IMR-90 (cell line): ENCODE data around the gene BGLAP. TPM values are rescaled to one million over a fixed set of nuclear protein-coding genes. Genes with fewer than 3 reads are reported as not detected.

ENCODE experiments used
- ATAC-seq: fragments of 200-7000 bp; cut with Tn5 transposase; 2 replicates; pipeline ENCODE4 v1.9.1; 2020; ENCODE audit warnings: low read depth, mild to moderate bottlenecking, moderate library complexity
- BruUV-seq: library from RNA; stranded (reverse); fragments of 400-500 nt; replicated peaks from 2 replicates; lab custom pipeline; 2021; lab: Mats Ljungman, UMichigan
- CTCF ChIA-PET: fragments of 300-600 bp; formaldehyde crosslinking; extraction: SDS; loops from one replicate; lab custom pipeline; 2021; ENCODE audit warnings: antibody characterized with exemption; lab: Yijun Ruan, JAX
- POLR2A ChIA-PET: fragments of 300-600 bp; sonication (Branson Sonifier 250); formaldehyde crosslinking; loops from one replicate; lab custom pipeline; 2022; ENCODE audit warnings: antibody characterized with exemption; ENCODE audit not compliant: unreplicated experiment; lab: Charles Lee
- DNase-seq: peaks from one replicate; pipeline ENCODE4 v3.0.0; 2013
- H2AFZ ChIP-seq: replicated peaks from 2 replicates; pipeline ENCODE3; 2013; ENCODE audit warnings: low read length, mild to moderate bottlenecking; ENCODE audit not compliant: poor library complexity
- H2AK5ac ChIP-seq: 2 replicates; pipeline ENCODE4 v1.6.1; 2013; ENCODE audit warnings: low read depth, low read length, inconsistent platforms
- H2AK9ac ChIP-seq: replicated peaks from 2 replicates; pipeline ENCODE3; 2013; ENCODE audit warnings: mild to moderate bottlenecking, low read depth, low read length, moderate library complexity; ENCODE audit not compliant: poor library complexity
- H2BK120ac ChIP-seq: 2 replicates; pipeline ENCODE4 v1.6.1; 2013; ENCODE audit warnings: low read depth, low read length, inconsistent platforms
- H2BK15ac ChIP-seq: 3 replicates; pipeline ENCODE4 v1.6.1; 2013; ENCODE audit warnings: low read depth, low read length, inconsistent platforms
- H2BK20ac ChIP-seq: 2 replicates; pipeline ENCODE4 v1.6.1; 2013; ENCODE audit warnings: low read depth, mild to moderate bottlenecking, inconsistent platforms, low read length, moderate library complexity
- H2BK5ac ChIP-seq: 2 replicates; pipeline ENCODE4 v1.6.1; 2013; ENCODE audit warnings: mild to moderate bottlenecking, low read depth, low read length, inconsistent platforms; ENCODE audit not compliant: poor library complexity, severe bottlenecking
- H3K14ac ChIP-seq: replicated peaks from 2 replicates; pipeline ENCODE4 v1.6.1; 2013; ENCODE audit warnings: low read depth, low read length, inconsistent platforms
- H3K18ac ChIP-seq: 2 replicates; pipeline ENCODE4 v1.6.1; 2013; ENCODE audit warnings: low read depth, low read length, control low read depth
- H3K23ac ChIP-seq: 2 replicates; pipeline ENCODE4 v1.6.1; 2013; ENCODE audit warnings: low read depth, low read length, inconsistent platforms
- H3K27ac ChIP-seq: 2 replicates; pipeline ENCODE4 v1.5.1; 2013; ENCODE audit warnings: mild to moderate bottlenecking, control low read depth, low read length; ENCODE audit not compliant: insufficient read depth
- H3K27me3 ChIP-seq: 2 replicates; pipeline ENCODE4 v1.6.1; 2013; ENCODE audit warnings: low read length; ENCODE audit not compliant: control insufficient read depth, insufficient read depth
- H3K36me3 ChIP-seq: 2 replicates; pipeline ENCODE4 v1.6.1; 2013; ENCODE audit warnings: low read length, mixed read lengths; ENCODE audit not compliant: control insufficient read depth, insufficient read depth
- H3K4ac ChIP-seq: 2 replicates; pipeline ENCODE4 v1.6.1; 2013; ENCODE audit warnings: low read depth, low read length, inconsistent platforms
- H3K4me1 ChIP-seq: 2 replicates; pipeline ENCODE4 v1.6.1; 2013; ENCODE audit warnings: low read length, mixed read lengths; ENCODE audit not compliant: control insufficient read depth, insufficient read depth
- H3K4me2 ChIP-seq: 2 replicates; pipeline ENCODE4 v1.6.1; 2013; ENCODE audit warnings: low read depth, mild to moderate bottlenecking, control low read depth, low read length, moderate library complexity
- H3K4me3 ChIP-seq: 2 replicates; pipeline ENCODE4 v1.5.1; 2013; ENCODE audit warnings: low read depth, mild to moderate bottlenecking, control low read depth, low read length, moderate library complexity; ENCODE audit not compliant: insufficient read depth
- H3K56ac ChIP-seq: 2 replicates; pipeline ENCODE4 v1.6.1; 2013; ENCODE audit warnings: low read length, inconsistent platforms; ENCODE audit not compliant: insufficient read depth; ENCODE audit errors: extremely low read depth
- H3K79me1 ChIP-seq, 2 experiments: 2 replicates each; pipeline ENCODE4 v1.6.1; 2013; ENCODE audit warnings: low read length in 2 of 2, inconsistent platforms in 1 of 2, low read depth in 1 of 2
- H3K9ac ChIP-seq: 2 replicates; pipeline ENCODE4 v1.6.1; 2013; ENCODE audit warnings: low read depth, low read length, control low read depth
- H3K9me1 ChIP-seq: 2 replicates; pipeline ENCODE4 v1.6.1; 2013; ENCODE audit warnings: low read length, inconsistent platforms; ENCODE audit not compliant: insufficient read depth
- H3K9me3 ChIP-seq: 2 replicates; pipeline ENCODE4 v1.6.1; 2013; ENCODE audit warnings: low read length; ENCODE audit not compliant: control insufficient read depth, insufficient read depth
- H4K20me1 ChIP-seq: 2 replicates; pipeline ENCODE4 v1.6.1; 2013; ENCODE audit warnings: low read length, inconsistent platforms; ENCODE audit not compliant: insufficient read depth
- H4K5ac ChIP-seq: 2 replicates; pipeline ENCODE4 v1.6.1; 2013; ENCODE audit warnings: mild to moderate bottlenecking, low read depth, low read length, control low read depth
- H4K8ac ChIP-seq, 2 experiments: 2 replicates each; pipeline ENCODE4 v1.6.1; 2013; ENCODE audit warnings: low read depth in 2 of 2, low read length in 2 of 2, control low read depth in 1 of 2, inconsistent platforms in 1 of 2
- H4K91ac ChIP-seq: 2 replicates; pipeline ENCODE4 v1.6.1; 2013; ENCODE audit warnings: low read depth, low read length, inconsistent platforms; ENCODE audit not compliant: insufficient read depth
- BHLHE40 ChIP-seq: fragments of 150-350 bp; IDR thresholded peaks from 2 replicates; pipeline ENCODE4 v1.6.1; 2016; ENCODE audit warnings: mild to moderate bottlenecking, low read depth, low read length
- CEBPB ChIP-seq: IDR thresholded peaks from 2 replicates; pipeline ENCODE4 v1.6.1; 2012; ENCODE audit warnings: low read depth, low read length, improper control_type of control experiment
- CHD1 ChIP-seq: IDR thresholded peaks from 2 replicates; pipeline ENCODE4 v1.6.1; 2012; ENCODE audit warnings: low read depth, low read length, improper control_type of control experiment
- FOS ChIP-seq: fragments of 150-350 bp; IDR thresholded peaks from 2 replicates; pipeline ENCODE4 v1.6.1; 2016; ENCODE audit warnings: low read depth, low read length
- MAFK ChIP-seq: IDR thresholded peaks from 2 replicates; pipeline ENCODE4 v1.6.1; 2012; ENCODE audit warnings: low read depth, low read length, improper control_type of control experiment
- MAZ ChIP-seq: IDR thresholded peaks from 2 replicates; pipeline ENCODE4 v1.6.1; 2012; ENCODE audit warnings: low read depth, mild to moderate bottlenecking, low read length, improper control_type of control experiment, moderate library complexity, borderline replicate concordance
- NFE2L2 ChIP-seq: fragments of 150-350 bp; IDR thresholded peaks from 2 replicates; pipeline ENCODE4 v1.6.1; 2016; ENCODE audit warnings: low read depth, mild to moderate bottlenecking, low read length
- RAD21 ChIP-seq: IDR thresholded peaks from 2 replicates; pipeline ENCODE4 v1.6.1; 2012; ENCODE audit warnings: low read length, improper control_type of control experiment
- RFX5 ChIP-seq: IDR thresholded peaks from 2 replicates; pipeline ENCODE4 v1.8.0; 2012; ENCODE audit warnings: low read depth, mild to moderate bottlenecking, low read length, moderate library complexity
- WGBS, 2 experiments: methylation state at CpG; one replicate each; pipeline versions ENCODE4 v1.1.5 to v1.1.7; 2013; ENCODE audit warnings: missing lambda C conversion rate in 2 of 2; ENCODE audit not compliant: insufficient read length in 1 of 2; ENCODE audit errors: extremely low coverage in 2 of 2; 5-methylcytosine and 5-hydroxymethylcytosine counted together
- dilution Hi-C: fragments of 300-500 bp; cut with HindIII; formaldehyde crosslinking; loops from one replicate; pipeline ENCODE4 v1.14.3; 2018; ENCODE audit warnings: low sequenced_read_pairs; ENCODE audit not compliant: unreplicated experiment
- in situ Hi-C: fragments of 300-500 bp; cut with MboI; formaldehyde crosslinking; loops from 3 replicates; pipeline ENCODE4 v1.14.3; 2019; ENCODE audit warnings: low sequenced_read_pairs, inconsistent platforms, mixed read lengths
- intact Hi-C: fragments of 100-400 bp; cut with micrococcal nuclease; formaldehyde crosslinking; loops from 2 replicates; pipeline ENCODE4 v1.10.0; 2022
- polyA plus RNA-seq, 3 experiments: library from polyadenylated mRNA; depleted of rRNA; stranded (reverse); fragments of >200 nt; gene quantifications; 2 replicates each; pipeline ENCODE4 v1.2.3, GENCODE V29; 2012; ENCODE audit warnings: low replicate concordance in 1 of 3
- total RNA-seq: library from RNA; depleted of rRNA; stranded (reverse); fragments of >200 nt; gene quantifications from 2 replicates; pipeline ENCODE4 v1.2.3, GENCODE V29; 2012
- TF ChIP-seq, protein P1 (sequence below): fragments of 150-350 bp; IDR thresholded peaks from 2 replicates; pipeline ENCODE4 v1.6.1; 2016; ENCODE audit warnings: low read depth, mild to moderate bottlenecking, low read length, moderate library complexity, borderline replicate concordance
- TF ChIP-seq, protein P2 (sequence below): conservative IDR thresholded peaks from 2 replicates; pipeline ENCODE4 v1.5.1; 2012; ENCODE audit warnings: mild to moderate bottlenecking, low read depth, low read length, improper control_type of control experiment
- TF ChIP-seq, protein P3 (sequence below): fragments of 150-350 bp; IDR thresholded peaks from 2 replicates; pipeline ENCODE4 v1.6.1; 2017; ENCODE audit warnings: mild to moderate bottlenecking, antibody characterized with exemption, low read length, low read depth

Gene BGLAP
- total and polyA plus RNA-seq, 2 of the 4 experiments (the other 2 are of a cell fraction) = 0.67 TPM; not detected in 1

DNA sequence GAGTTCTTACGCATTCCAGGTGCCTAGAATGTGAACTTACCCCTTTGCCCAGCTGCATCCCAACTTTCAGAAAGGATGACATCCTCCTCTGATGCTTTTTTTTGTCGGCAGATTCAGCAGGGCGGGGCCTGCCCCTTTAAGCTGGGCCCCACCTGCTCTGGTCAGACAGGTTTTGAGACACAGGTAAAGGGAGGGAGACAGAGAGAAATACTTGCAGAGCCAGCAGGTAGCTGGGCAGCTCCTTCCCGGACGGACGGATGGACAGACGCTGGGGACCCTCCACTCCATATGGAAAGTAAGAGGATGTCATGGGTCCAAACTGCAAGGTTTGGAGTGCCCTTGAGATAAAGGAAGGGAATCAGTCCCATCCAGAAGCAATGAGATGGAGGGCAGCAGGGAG lies 42.1 kb downstream of the BGLAP start, which contains the start of gene TMEM79:
Gene TMEM79 (plus strand): TSS at position 214 of the 400 bp plus-strand sequence. CDS start 902 bp downstream, outside the sequence.
- Histone ChIP-seq H3K14ac (peak within 1 kb of the TSS; percentile 99), H4K20me1 (peaks cover 24% of the 10 kb centered on the region), H3K9me1 (peaks cover 7% of the 10 kb centered on the region), H4K5ac (peak within 1 kb of the TSS; percentile 74), H3K18ac (no peak within 1 kb of the TSS; the same call in 1 of the 2 replicates), H3K27me3 (no peaks in the 10 kb centered on the region), H2BK5ac (peak within 1 kb of the TSS; percentile 67), H3K4ac (peak within 1 kb of the TSS; percentile 95), H3K56ac (peak within 1 kb of the TSS; percentile 77), H2AFZ (peak within 1 kb of the TSS; percentile 92), H3K4me2 (peak within 1 kb of the TSS; percentile 83), H3K36me3 (peaks cover 10% of the 10 kb centered on the region; the same call in 1 of the 2 replicates), H3K4me3 (peak within 1 kb of the TSS; percentile 67), H3K27ac (peak within 1 kb of the TSS; percentile 62), H4K91ac (peak within 1 kb of the TSS; percentile 85), H4K8ac (peak within 1 kb of the TSS; percentile 59 to 99), H3K9me3 (no peaks in the 10 kb centered on the region), H3K79me1 (peaks cover 31 to 54% of the 10 kb centered on the region in 2 experiments; a peak in 3 of 4 replicates), H2AK9ac (peak within 1 kb of the TSS; percentile 92), H3K23ac (peak within 1 kb of the TSS; percentile 97; the same call in 1 of the 2 replicates), H2AK5ac (peak within 1 kb of the TSS; percentile 63), H3K9ac (peak within 1 kb of the TSS; percentile 76), H3K4me1 (peaks cover 9% of the 10 kb centered on the region), H2BK15ac (no peak within 1 kb of the TSS; the same call in 2 of the 3 replicates), H2BK120ac (peak within 1 kb of the TSS; percentile 18; the same call in 1 of the 2 replicates), H2BK20ac (no peak within 1 kb of the TSS)
- POLR2A ChIA-PET = no interaction called here
- CTCF ChIA-PET = no interaction called here
- in situ Hi-C loops (no loop called here), dilution Hi-C loops (no loop called here), intact Hi-C loops (no loop called here)
- WGBS, 2 experiments = no CpG with 5 or more reads among the region's 7 CpGs
- no peak for TF ChIP-seq BHLHE40
- TF ChIP-seq CHD1 = no peak
- no peak for TF ChIP-seq RFX5
- TF ChIP-seq, protein P1, sequence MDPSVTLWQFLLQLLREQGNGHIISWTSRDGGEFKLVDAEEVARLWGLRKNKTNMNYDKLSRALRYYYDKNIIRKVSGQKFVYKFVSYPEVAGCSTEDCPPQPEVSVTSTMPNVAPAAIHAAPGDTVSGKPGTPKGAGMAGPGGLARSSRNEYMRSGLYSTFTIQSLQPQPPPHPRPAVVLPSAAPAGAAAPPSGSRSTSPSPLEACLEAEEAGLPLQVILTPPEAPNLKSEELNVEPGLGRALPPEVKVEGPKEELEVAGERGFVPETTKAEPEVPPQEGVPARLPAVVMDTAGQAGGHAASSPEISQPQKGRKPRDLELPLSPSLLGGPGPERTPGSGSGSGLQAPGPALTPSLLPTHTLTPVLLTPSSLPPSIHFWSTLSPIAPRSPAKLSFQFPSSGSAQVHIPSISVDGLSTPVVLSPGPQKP = no peak
- TF ChIP-seq MAFK = no peak
- TF ChIP-seq RAD21 = no peak
- TF ChIP-seq, protein P2, sequence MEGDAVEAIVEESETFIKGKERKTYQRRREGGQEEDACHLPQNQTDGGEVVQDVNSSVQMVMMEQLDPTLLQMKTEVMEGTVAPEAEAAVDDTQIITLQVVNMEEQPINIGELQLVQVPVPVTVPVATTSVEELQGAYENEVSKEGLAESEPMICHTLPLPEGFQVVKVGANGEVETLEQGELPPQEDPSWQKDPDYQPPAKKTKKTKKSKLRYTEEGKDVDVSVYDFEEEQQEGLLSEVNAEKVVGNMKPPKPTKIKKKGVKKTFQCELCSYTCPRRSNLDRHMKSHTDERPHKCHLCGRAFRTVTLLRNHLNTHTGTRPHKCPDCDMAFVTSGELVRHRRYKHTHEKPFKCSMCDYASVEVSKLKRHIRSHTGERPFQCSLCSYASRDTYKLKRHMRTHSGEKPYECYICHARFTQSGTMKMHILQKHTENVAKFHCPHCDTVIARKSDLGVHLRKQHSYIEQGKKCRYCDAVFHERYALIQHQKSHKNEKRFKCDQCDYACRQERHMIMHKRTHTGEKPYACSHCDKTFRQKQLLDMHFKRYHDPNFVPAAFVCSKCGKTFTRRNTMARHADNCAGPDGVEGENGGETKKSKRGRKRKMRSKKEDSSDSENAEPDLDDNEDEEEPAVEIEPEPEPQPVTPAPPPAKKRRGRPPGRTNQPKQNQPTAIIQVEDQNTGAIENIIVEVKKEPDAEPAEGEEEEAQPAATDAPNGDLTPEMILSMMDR = no peak
- TF ChIP-seq, protein P3, sequence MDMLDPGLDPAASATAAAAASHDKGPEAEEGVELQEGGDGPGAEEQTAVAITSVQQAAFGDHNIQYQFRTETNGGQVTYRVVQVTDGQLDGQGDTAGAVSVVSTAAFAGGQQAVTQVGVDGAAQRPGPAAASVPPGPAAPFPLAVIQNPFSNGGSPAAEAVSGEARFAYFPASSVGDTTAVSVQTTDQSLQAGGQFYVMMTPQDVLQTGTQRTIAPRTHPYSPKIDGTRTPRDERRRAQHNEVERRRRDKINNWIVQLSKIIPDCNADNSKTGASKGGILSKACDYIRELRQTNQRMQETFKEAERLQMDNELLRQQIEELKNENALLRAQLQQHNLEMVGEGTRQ = no peak
- TF ChIP-seq CEBPB = no peak
- TF ChIP-seq FOS = no peak
- no peak for TF ChIP-seq NFE2L2
- TF ChIP-seq MAZ = no peak
- ATAC-seq (no peak), DNase-seq (no peak)
- no TSS peak for BruUV-seq
